Tibial nerve (tissue), 4 donors: ENCODE results near the gene TBC1D1. TPM values are rescaled to one million over a fixed set of nuclear protein-coding genes. Genes with fewer than 3 reads are reported as not detected.

ENCODE experiments used
- DNase-seq, 2 donors: peaks; one replicate each; pipeline ENCODE4 v3.0.0-alpha.2; 2019; ENCODE audit warnings: low spot score in 2 of 2
- H3K27ac ChIP-seq, 4 donors: fragments of 200-600 bp; sonication (generic) in 3 of 4; one replicate each; pipeline ENCODE4 v1.5.1; 2017 to 2019; ENCODE audit warnings: mild to moderate bottlenecking in 1 of 4
- H3K27me3 ChIP-seq, 2 donors: fragments of 200-600 bp; sonication (generic) in 1 of 2; one replicate each; pipeline versions ENCODE4 v1.5.1 to v1.6.0; 2017 to 2019
- H3K36me3 ChIP-seq, 3 donors: fragments of 200-600 bp; sonication (generic); one replicate each; pipeline ENCODE4 v1.5.1; 2018 to 2019
- H3K4me1 ChIP-seq, 4 donors: fragments of 200-600 bp; sonication (generic) in 3 of 4; one replicate each; pipeline ENCODE4 v1.5.1; 2017 to 2019
- H3K4me3 ChIP-seq, 4 donors: fragments of 200-600 bp; sonication (generic) in 3 of 4; one replicate each; pipeline ENCODE4 v1.5.1; 2017 to 2019; ENCODE audit warnings: mild to moderate bottlenecking in 1 of 4, moderate library complexity in 1 of 4
- H3K9me3 ChIP-seq, 4 donors: fragments of 200-600 bp; sonication (generic) in 3 of 4; one replicate each; pipeline ENCODE4 v1.5.1; 2017 to 2019
- CTCF ChIP-seq, 5 experiments: fragments of 200-600 bp in 3 of 5; fragments of 450-650 bp in 2 of 5; sonication (generic) in 3 of 5; IDR thresholded peaks; one replicate each; pipeline ENCODE4 v1.5.1; 2016 to 2019; ENCODE audit warnings: antibody characterized with exemption in 5 of 5, mild to moderate bottlenecking in 3 of 5, moderate library complexity in 2 of 5
- EP300 ChIP-seq, 2 donors: sonication (generic); formaldehyde crosslinking; IDR thresholded peaks; one replicate each; pipeline ENCODE4 v1.6.1; 2017; ENCODE audit warnings: antibody characterized with exemption in 2 of 2, mild to moderate bottlenecking in 1 of 2
- POLR2A ChIP-seq, 2 donors: fragments of 450-650 bp; IDR thresholded peaks; one replicate each; pipeline ENCODE4 v1.6.1; 2017; ENCODE audit warnings: antibody characterized with exemption in 2 of 2, mild to moderate bottlenecking in 2 of 2, moderate library complexity in 2 of 2
- WGBS, 2 donors: methylation state at CpG; one replicate each; pipeline ENCODE4 v1.1.5; 2018; 5-methylcytosine and 5-hydroxymethylcytosine counted together
- total RNA-seq, 4 donors: library from RNA; depleted of rRNA; stranded (reverse); fragments of >200 nt; gene quantifications; one replicate each; pipeline ENCODE4 v1.1.0, GENCODE V29; 2016

The TBC1D1 gene
- total RNA-seq, 4 donors from 2014 or later: 41.6 to 97.8 (median 62.5) TPM

DNA sequence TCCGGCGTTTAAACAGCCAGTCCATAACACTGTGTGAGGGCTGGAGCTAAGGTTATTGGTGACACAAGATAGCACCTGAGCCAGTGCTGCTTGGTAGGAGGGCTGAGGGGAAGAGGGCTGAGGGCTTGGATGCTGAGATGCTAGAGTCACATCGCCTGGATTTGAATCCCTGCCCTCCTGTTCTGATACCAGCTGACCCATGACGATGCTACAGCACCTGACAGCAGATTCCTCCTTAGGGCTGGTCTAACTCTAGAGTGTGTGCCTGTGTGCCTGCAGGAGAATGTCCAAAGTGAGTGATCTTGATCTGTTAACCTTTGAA is 171.9 kb downstream of the TBC1D1 start:
- TF ChIP-seq CTCF (IDR thresholded peaks at IDR 0.05) (no peak), EP300 (IDR thresholded peaks at IDR 0.05) (no peak), POLR2A (IDR thresholded peaks at IDR 0.05) (no peak)
- H3K4me3 ChIP-seq: peak overlapping the region in 3 of 4 donors; percentile 27 to 51 (median 37)

GRCh38 chr4:38065176-38065575 is 174.3 kb downstream of the TBC1D1 start:
- Histone ChIP-seq H3K4me3 (no peak overlapping the region), H3K9me3 (no peaks in the 10 kb centered on the region), H3K27ac (no peak overlapping the region), H3K36me3 (peaks cover 0 to 9% (median 0%) of the 10 kb centered on the region in 3 donors), H3K4me1 (peaks cover 0 to 22% (median 3%) of the 10 kb centered on the region in 4 donors), H3K27me3 (no peaks in the 10 kb centered on the region)
- no peak for DNase-seq
- TF ChIP-seq POLR2A (IDR thresholded peaks at IDR 0.05): no peak
- no peak for TF ChIP-seq EP300 (IDR thresholded peaks at IDR 0.05)
- TF ChIP-seq CTCF (IDR thresholded peaks at IDR 0.05): no peak
- WGBS, 2 donors: 87 to 90% methylated on average over 5 of the region's 5 CpGs

More for the DNA sequence above, 171.9 kb downstream of the TBC1D1 start:
- no peaks in the 10 kb centered on the region for H3K27me3 ChIP-seq
- peaks cover 0 to 12% (median 0%) of the 10 kb centered on the region in 3 donors for H3K36me3 ChIP-seq
- no peak for DNase-seq
- H3K27ac ChIP-seq: peak overlapping the region in 3 of 4 donors; percentile 61 to 80 (median 74)
- peaks cover 0 to 13% (median 3%) of the 10 kb centered on the region in 4 donors for H3K4me1 ChIP-seq
- no peaks in the 10 kb centered on the region for H3K9me3 ChIP-seq
- WGBS, 2 donors: 39 to 47% methylated on average over 4 of the region's 4 CpGs

DNA sequence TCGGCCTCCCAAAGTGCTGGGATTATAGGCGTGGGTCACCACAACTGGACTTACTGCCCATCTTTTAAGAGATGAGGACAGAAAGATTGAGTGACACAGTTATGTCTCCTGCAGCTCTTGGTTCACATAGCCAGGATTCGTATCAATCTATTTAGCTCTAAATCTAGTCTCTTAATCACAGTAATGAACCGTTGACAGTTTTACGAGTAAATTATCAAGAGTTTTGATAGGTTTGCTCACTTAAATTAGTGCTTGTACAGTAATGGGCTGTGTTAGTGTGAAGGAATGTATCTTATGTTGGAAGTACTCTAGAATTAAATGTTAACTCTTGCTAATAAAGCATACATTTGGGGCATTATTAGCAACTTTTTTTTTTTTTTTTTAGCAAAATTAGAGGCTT is 175.0 kb downstream of the TBC1D1 start:
- H3K27me3 ChIP-seq: no peaks in the 10 kb centered on the region
- H3K4me1 ChIP-seq: peaks cover 0 to 22% (median 3%) of the 10 kb centered on the region in 4 donors
- WGBS, 2 donors: 88 to 89% methylated on average over 5 of the region's 5 CpGs
- no peak overlapping the region for H3K27ac ChIP-seq
- TF ChIP-seq EP300 (IDR thresholded peaks at IDR 0.05) (no peak), POLR2A (IDR thresholded peaks at IDR 0.05) (no peak), CTCF (IDR thresholded peaks at IDR 0.05) (no peak)
- no peak overlapping the region for H3K4me3 ChIP-seq
- peaks cover 0 to 9% (median 0%) of the 10 kb centered on the region in 3 donors for H3K36me3 ChIP-seq
- no peak for DNase-seq
- no peaks in the 10 kb centered on the region for H3K9me3 ChIP-seq

GRCh38 chr4:38067499-38067898 is 176.6 kb downstream of the TBC1D1 start:
- no peak overlapping the region for H3K27ac ChIP-seq
- TF ChIP-seq CTCF (IDR thresholded peaks at IDR 0.05) (no peak), POLR2A (IDR thresholded peaks at IDR 0.05) (no peak), EP300 (IDR thresholded peaks at IDR 0.05) (no peak)
- WGBS, 2 donors: 86 to 94% methylated on average over 7 of the region's 7 CpGs

DNA sequence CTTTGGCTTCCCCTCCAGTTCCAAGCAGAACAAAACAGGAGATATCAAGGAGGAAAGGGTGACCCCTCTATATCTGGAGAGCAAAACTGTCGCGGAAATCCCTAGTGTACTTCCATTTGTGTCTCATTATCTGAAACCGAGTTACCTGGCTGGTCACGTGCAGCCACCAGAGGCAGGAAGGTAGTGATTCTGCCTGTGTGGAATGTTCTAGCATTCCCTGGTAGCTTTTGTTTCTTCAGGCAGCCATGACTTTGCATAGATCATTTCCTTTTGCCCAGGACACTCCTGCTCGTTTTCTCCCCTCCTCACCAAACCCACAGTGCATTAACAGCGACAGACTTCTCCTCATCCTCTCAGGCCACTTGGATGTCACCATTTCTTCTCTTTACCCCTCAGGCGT is 177.2 kb downstream of the TBC1D1 start:
- WGBS, 2 donors: 89 to 93% methylated on average over 7 of the region's 7 CpGs
- H3K27ac ChIP-seq: no peak overlapping the region
- H3K36me3 ChIP-seq: peaks cover 0 to 9% (median 0%) of the 10 kb centered on the region in 3 donors
- H3K27me3 ChIP-seq: no peaks in the 10 kb centered on the region
- no peak for DNase-seq
- H3K9me3 ChIP-seq: no peaks in the 10 kb centered on the region
- H3K4me1 ChIP-seq: peaks cover 0 to 20% (median 2%) of the 10 kb centered on the region in 4 donors
- no peak overlapping the region for H3K4me3 ChIP-seq
- TF ChIP-seq CTCF (IDR thresholded peaks at IDR 0.05) (no peak), EP300 (IDR thresholded peaks at IDR 0.05) (no peak), POLR2A (IDR thresholded peaks at IDR 0.05) (no peak)

More at GRCh38 chr4:38067499-38067898, 176.6 kb downstream of the TBC1D1 start:
- Histone ChIP-seq H3K4me3 (no peak overlapping the region), H3K9me3 (no peaks in the 10 kb centered on the region), H3K36me3 (peaks cover 0 to 9% (median 0%) of the 10 kb centered on the region in 3 donors), H3K4me1 (peaks cover 0 to 26% (median 3%) of the 10 kb centered on the region in 4 donors), H3K27me3 (no peaks in the 10 kb centered on the region)
- DNase-seq: no peak
